ENCODE data around the gene TPD52L2.
"Not testable (repeated sequence)": the region's sequence is repeated elsewhere in the genome, so short reads cannot be mapped to it uniquely, and the experiment has no call there.

Gene TPD52L2

DNA sequence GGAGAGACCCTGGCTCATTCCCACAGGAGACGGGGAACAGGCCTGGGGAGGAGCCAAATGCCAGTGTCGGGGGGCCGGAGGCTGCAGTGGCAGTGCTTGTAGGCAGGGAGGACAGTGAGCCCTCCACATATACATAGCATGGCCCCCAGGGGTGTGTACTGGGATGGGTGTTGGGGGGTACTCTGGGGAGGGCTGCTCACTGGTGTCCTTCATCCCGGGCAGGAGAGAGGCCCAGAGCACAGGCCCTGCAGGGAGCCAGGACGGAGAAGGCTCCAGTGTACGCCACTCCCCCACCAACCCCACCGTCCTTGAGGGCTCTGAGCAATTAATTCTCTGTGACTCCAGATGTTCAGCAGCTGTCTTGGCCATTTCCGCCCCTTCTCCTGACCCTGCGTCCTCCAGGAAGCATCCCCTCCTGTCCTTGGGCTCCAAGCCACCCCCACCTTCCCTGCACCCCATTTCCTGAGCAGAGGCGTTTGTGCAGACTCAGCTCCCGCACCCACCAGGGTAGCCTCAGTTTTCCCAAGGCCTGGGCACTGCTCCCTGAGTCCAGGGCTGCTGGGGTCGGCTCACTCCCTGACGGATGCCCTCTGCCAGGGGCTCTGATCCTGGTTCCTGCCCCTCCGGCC lies 7.2 kb upstream of the TPD52L2 start:
- Mint-ChIP-seq H3K4me1 (ENCODE audit: low read depth) (peaks cover 4% of the 10 kb centered on the region), H3K27me3 (ENCODE audit: low read depth) (no peaks in the 10 kb centered on the region), H3K9me3 (no peaks in the 10 kb centered on the region), H3K36me3 (ENCODE audit: low read depth) (peaks cover 5% of the 10 kb centered on the region), H3K4me3 (no peak overlapping the region), H3K27ac (no peak overlapping the region)

DNA sequence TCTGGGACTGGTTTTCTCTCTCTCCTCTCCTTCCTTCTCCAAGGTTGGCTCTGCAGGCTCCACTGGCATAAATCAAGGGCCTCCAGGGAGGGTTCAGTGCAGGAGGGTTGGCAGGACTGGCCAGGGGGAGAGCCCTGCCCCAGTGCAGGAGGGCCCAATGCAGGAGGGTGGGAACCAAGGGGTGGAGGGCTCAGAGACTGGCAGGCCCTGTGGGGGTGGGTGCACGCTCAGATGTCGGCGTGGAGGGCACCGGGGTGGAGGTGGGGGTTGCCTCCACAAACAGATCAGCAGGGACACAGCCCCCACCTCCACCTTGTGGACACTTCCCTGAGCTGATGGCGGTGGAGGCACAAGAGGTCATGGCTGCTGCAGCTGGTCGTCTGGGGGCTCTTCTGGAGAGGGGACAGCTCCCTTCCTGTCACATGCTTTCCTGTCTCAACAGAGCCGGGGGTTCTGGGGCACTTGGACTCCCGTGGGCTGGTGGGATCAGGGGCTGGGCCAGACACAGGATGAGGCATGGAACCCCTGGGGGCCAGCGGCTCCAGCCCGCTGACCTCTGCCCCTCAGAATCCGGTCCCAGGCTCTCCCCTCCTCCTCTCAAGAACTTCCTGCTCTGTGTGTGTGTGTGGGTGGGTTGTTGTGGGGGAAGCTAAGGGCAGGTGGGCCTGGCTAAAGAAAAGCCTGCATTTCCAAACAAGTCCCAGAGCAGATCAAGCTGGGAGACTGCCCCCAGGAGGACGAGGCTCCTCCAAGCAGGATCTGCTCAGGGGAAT lies 6.5 kb upstream of the TPD52L2 start:
- peaks cover 7% of the 10 kb centered on the region for H3K36me3 Mint-ChIP-seq (ENCODE audit: low read depth)
- no peaks in the 10 kb centered on the region for H3K27me3 Mint-ChIP-seq (ENCODE audit: low read depth)
- H3K4me3 Mint-ChIP-seq: no peak overlapping the region
- no peaks in the 10 kb centered on the region for H3K9me3 Mint-ChIP-seq
- peaks cover 10% of the 10 kb centered on the region for H3K4me1 Mint-ChIP-seq (ENCODE audit: low read depth)
- no peak overlapping the region for H3K27ac Mint-ChIP-seq

DNA sequence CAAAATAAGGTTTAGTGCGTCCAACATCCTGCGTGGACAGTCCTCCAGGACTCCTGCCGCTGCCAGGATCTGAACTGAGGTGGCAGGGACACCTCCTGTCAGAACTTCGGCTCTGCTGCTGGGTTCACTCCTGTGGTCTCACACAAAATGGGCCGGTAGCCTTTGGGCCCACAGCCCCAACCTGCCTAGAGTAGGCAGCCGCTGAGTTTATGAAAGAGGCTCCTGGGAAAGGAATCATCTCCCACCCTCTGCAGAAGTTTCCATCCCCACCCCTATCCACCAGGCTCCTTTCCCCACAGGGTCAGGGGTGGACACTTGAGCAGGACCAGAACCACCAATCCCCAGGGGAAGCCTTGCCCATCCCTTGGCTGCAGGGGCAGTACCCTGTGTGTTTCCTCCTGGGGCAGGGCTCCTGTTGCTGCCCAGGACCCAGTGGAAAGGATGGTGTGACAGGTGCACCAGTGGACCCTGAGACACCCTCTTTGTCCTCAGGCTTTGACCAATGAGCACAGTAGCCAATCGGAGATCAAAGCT lies 5.8 kb upstream of the TPD52L2 start:
- Mint-ChIP-seq H3K4me3 (no peak overlapping the region), H3K27ac (no peak overlapping the region), H3K4me1 (ENCODE audit: low read depth) (peaks cover 15% of the 10 kb centered on the region), H3K36me3 (ENCODE audit: low read depth) (peaks cover 7% of the 10 kb centered on the region), H3K27me3 (ENCODE audit: low read depth) (no peaks in the 10 kb centered on the region), H3K9me3 (no peaks in the 10 kb centered on the region)

DNA sequence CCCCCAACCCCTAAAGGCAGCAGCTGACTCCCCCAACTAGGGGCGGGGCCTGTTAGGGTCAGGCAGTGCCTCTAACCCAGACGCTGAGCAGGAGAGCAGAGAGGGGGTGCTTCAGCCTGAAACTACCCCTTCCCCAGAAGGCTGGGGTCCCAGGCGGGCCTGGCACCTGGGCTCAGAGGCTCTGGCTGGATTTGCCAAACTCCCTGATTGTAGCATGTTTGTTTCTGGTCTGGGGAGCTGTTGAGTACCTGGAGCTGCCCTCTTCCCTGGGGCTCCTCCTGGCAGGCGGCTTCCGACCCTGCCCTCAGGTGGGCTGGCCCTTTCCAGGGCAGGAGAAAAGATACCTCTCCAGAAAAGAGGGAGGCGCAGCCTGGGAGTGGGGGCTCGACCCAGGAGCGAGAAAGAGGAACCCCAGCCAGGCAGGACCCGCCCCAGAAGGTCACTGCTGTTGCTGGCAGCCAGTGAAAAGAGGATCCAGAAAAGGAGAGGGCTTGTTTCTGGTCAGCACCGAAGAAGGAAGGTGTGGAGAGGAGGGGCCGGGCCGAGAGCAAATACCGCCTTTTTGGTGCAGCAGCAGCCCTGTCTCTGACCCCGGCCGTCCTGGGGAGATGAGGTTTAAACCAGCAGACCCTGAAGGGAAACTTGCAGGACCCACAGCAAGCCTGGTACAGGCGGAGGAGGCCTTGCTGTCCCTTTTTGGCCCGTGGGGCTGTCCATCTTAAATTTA lies 4.6 kb upstream of the TPD52L2 start:
- Mint-ChIP-seq H3K4me3 (no peak overlapping the region), H3K4me1 (ENCODE audit: low read depth) (peaks cover 17% of the 10 kb centered on the region)

DNA sequence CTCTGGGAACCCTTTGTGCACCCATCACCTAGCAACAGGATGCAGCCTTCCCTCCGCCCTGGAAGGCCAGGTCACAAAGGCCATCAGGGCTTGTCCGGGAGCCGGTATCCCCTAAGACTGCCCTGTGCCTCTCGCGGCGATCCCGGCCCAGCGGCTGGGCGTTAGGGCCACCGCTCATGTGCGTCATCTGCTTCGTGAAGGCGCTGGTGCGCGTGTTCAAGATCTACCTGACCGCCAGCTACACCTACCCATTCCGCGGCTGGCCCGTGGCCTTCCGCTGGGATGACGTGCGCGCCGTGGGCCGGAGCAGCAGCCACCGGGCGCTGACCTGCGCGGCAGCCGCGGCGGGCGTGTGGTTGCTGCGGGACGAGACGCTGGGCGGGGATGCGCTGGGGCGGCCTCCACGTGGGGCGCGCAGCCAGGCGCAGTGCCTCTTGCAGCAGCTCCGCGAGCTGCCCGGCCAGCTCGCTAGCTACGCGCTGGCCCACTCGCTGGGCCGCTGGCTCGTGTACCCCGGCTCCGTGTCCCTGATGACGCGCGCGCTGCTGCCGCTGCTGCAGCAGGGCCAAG lies 3.6 kb upstream of the TPD52L2 start, which contains the start of gene ABHD16B:
TSS of gene ABHD16B (plus strand) at position 134 of the 570 bp plus-strand sequence. CDS start at position 177, 43 bp downstream.
- Mint-ChIP-seq H3K27ac (no peak within 1 kb of the TSS), H3K36me3 (ENCODE audit: low read depth) (peaks cover 10% of the 10 kb centered on the region)

More for the DNA sequence above, 4.6 kb upstream of the TPD52L2 start:
- no peaks in the 10 kb centered on the region for H3K9me3 Mint-ChIP-seq
- H3K27me3 Mint-ChIP-seq (ENCODE audit: low read depth): no peaks in the 10 kb centered on the region
- no peak overlapping the region for H3K27ac Mint-ChIP-seq
- H3K36me3 Mint-ChIP-seq (ENCODE audit: low read depth): peaks cover 10% of the 10 kb centered on the region

GRCh38 chr20:63861981-63862901 lies 2.8 kb upstream of the TPD52L2 start:
- Mint-ChIP-seq H3K4me3 (no peak overlapping the region), H3K27ac (no peak overlapping the region), H3K36me3 (ENCODE audit: low read depth) (peaks cover 10% of the 10 kb centered on the region), H3K27me3 (ENCODE audit: low read depth) (no peaks in the 10 kb centered on the region), H3K9me3 (no peaks in the 10 kb centered on the region), H3K4me1 (ENCODE audit: low read depth) (peaks cover 20% of the 10 kb centered on the region)

More for the DNA sequence above, 3.6 kb upstream of the TPD52L2 start, which contains the start of gene ABHD16B:
- H3K9me3 Mint-ChIP-seq: no peaks in the 10 kb centered on the region
- H3K27me3 Mint-ChIP-seq (ENCODE audit: low read depth): no peaks in the 10 kb centered on the region
- H3K4me1 Mint-ChIP-seq (ENCODE audit: low read depth): peaks cover 20% of the 10 kb centered on the region
- H3K4me3 Mint-ChIP-seq: no peak within 1 kb of the TSS

GRCh38 chr20:63863021-63863797 lies 1.9 kb upstream of the TPD52L2 start:
- H3K4me1 Mint-ChIP-seq (ENCODE audit: low read depth): peaks cover 23% of the 10 kb centered on the region
- no peaks in the 10 kb centered on the region for H3K9me3 Mint-ChIP-seq
- peak overlapping the region; percentile 99 for H3K27ac Mint-ChIP-seq
- H3K36me3 Mint-ChIP-seq (ENCODE audit: low read depth): peaks cover 10% of the 10 kb centered on the region
- H3K4me3 Mint-ChIP-seq: peak overlapping the region; percentile 98
- H3K27me3 Mint-ChIP-seq (ENCODE audit: low read depth): no peaks in the 10 kb centered on the region

DNA sequence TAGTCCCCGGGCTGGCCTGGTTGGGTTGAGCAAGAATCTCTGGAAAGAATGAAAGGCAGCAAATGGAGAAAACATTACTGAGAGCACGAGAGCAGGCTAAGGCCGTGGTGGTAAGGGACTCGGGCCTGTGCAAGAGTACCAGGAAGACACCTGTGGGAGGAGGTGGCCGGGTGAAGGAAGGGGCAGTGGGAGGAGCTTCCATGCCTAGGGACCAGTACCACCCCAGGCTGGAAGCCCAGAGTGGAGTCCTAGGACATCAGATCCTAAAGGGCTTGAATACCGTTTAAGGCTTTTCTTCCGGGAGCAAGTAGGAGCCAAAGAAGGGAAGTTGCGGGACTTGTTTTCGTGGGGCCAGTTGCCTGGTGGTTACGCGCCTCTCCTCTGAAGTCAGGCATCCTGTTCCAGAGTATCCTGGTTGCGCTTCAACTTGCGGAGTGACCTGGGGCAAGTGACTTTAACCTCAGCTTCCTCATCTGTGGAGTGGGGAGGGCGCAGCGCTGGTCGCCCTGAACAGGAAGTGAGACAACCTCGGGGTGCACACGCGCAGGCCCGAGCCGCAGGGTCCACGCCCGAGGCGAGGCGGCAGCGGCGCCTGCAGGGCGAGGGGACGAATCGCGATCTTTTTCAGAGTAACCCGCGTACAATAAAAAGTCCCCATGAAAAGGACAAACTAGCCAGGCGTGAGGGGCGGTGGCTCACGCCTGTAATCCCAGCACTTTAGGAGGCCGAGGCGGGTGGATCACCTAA lies 1.1 kb upstream of the TPD52L2 start:
- no peaks in the 10 kb centered on the region for H3K27me3 Mint-ChIP-seq (ENCODE audit: low read depth)
- H3K36me3 Mint-ChIP-seq (ENCODE audit: low read depth): peaks cover 13% of the 10 kb centered on the region
- peak overlapping the region; percentile 99 for H3K27ac Mint-ChIP-seq
- no peaks in the 10 kb centered on the region for H3K9me3 Mint-ChIP-seq
- H3K4me3 Mint-ChIP-seq: peak overlapping the region; percentile 98
- peaks cover 21% of the 10 kb centered on the region for H3K4me1 Mint-ChIP-seq (ENCODE audit: low read depth)

GRCh38 chr20:63864545-63864977 lies 509 bp upstream of the TPD52L2 start:
- Mint-ChIP-seq H3K27me3 (ENCODE audit: low read depth) (no peaks in the 10 kb centered on the region), H3K36me3 (ENCODE audit: low read depth) (peaks cover 14% of the 10 kb centered on the region), H3K27ac (peak overlapping the region; percentile 99), H3K4me3 (peak overlapping the region; percentile 98), H3K4me1 (ENCODE audit: low read depth) (peaks cover 21% of the 10 kb centered on the region), H3K9me3 (no peaks in the 10 kb centered on the region)

GRCh38 chr20:63867042-63867441 lies 2.0 kb downstream of the TPD52L2 start:
- not testable (repeated sequence) for H3K9me3 Mint-ChIP-seq; H3K27me3 Mint-ChIP-seq (ENCODE audit: low read depth); H3K27ac Mint-ChIP-seq
- Mint-ChIP-seq H3K36me3 (ENCODE audit: low read depth) (peaks cover 12% of the 10 kb centered on the region), H3K4me3 (peak overlapping the region; percentile 37), H3K4me1 (ENCODE audit: low read depth) (peaks cover 21% of the 10 kb centered on the region)

- Mint-ChIP-seq H3K36me3 (ENCODE audit: low read depth) (peaks cover 13% of the 10 kb centered on the region), H3K27ac (no peak overlapping the region), H3K4me3 (no peak overlapping the region), H3K4me1 (ENCODE audit: low read depth) (peaks cover 20% of the 10 kb centered on the region), H3K9me3 (no peaks in the 10 kb centered on the region), H3K27me3 (ENCODE audit: low read depth) (no peaks in the 10 kb centered on the region)
Observed at GRCh38 chr20:63868264-63868663, 3.2 kb downstream of the TPD52L2 start.

DNA sequence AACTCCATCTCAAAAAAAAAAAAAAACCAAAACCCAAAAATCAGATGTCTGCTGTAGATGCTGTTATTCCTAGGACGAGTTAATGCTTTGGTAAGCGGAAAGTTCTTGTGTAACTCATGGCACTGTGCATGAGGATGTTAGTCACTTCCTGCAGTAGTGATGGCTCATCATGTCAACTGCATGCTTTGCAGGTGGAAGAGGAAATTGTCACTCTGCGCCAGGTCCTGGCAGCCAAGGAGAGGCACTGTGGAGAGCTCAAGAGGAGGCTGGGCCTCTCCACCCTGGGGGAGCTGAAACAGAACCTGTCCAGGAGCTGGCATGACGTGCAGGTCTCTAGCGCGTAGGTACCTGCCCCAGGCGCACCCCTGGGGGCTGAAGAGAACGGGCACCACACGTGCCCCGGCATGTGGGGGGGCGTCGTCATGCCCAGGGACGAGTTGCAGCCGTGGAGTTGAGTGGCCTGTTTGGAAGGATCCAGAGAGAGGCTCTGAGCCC lies 8.5 kb downstream of the TPD52L2 start:
- peak overlapping the region; percentile 87 for H3K27ac Mint-ChIP-seq
- no peaks in the 10 kb centered on the region for H3K27me3 Mint-ChIP-seq (ENCODE audit: low read depth)
- no peaks in the 10 kb centered on the region for H3K9me3 Mint-ChIP-seq
- peaks cover 22% of the 10 kb centered on the region for H3K36me3 Mint-ChIP-seq (ENCODE audit: low read depth)
- H3K4me3 Mint-ChIP-seq: peak overlapping the region; percentile 29
- H3K4me1 Mint-ChIP-seq (ENCODE audit: low read depth): peaks cover 7% of the 10 kb centered on the region
